Omental fat pad (tissue), 4 donors: Measurements from ENCODE around the gene LY6G6C. TPM values are rescaled to one million over a fixed set of nuclear protein-coding genes. Genes with fewer than 3 reads are reported as not detected.
"Not testable (repeated sequence)": the region's sequence is repeated elsewhere in the genome, so short reads cannot be mapped to it uniquely, and the experiment has no call there.

ENCODE experiments used
- ATAC-seq: fragments of 150-250 bp; one replicate; pipeline ENCODE4 v1.9.1; 2016; ENCODE audit warnings: mild to moderate bottlenecking, moderate library complexity; ENCODE audit not compliant: low FRiP score
- DNase-seq: peaks from one replicate; pipeline ENCODE4 v3.0.0-alpha.2; 2019; ENCODE audit warnings: low spot score
- total RNA-seq, 4 donors: library from RNA; depleted of rRNA; stranded (reverse); fragments of >200 nt; gene quantifications; one replicate each; pipeline ENCODE4 v1.1.0, GENCODE V29; 2016
- TF ChIP-seq, protein P1 (sequence below), 3 donors: fragments of 450-650 bp; IDR thresholded peaks; one replicate each; pipeline ENCODE4 v1.5.1; 2016 to 2017; ENCODE audit warnings: antibody characterized with exemption in 3 of 3, mild to moderate bottlenecking in 3 of 3, moderate library complexity in 2 of 3

Gene LY6G6C
- total RNA-seq, 4 donors from 2014 or later: 0.74 TPM; not detected in 3

DNA sequence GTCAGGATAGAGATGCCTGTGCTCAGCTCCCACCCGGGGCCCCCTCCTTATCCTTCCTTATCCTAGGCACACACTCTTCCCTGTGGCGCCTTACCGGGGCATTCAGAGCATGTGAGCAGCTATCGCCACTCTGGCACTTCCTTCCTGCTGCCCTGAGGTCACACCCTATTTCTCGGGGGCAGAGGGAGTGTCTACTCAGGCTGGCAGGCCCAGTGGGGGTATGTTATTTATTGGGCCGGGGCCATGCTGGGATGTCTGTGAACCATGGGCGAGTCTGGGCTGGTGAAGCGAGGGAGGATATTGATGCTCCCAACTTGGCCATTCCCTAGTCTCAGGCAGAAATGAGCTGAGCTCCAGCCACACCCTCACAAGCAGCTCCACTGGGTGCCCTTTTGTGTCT, 10.3 kb downstream of the LY6G6C start:
- no peak for ATAC-seq
- TF ChIP-seq, protein P1, sequence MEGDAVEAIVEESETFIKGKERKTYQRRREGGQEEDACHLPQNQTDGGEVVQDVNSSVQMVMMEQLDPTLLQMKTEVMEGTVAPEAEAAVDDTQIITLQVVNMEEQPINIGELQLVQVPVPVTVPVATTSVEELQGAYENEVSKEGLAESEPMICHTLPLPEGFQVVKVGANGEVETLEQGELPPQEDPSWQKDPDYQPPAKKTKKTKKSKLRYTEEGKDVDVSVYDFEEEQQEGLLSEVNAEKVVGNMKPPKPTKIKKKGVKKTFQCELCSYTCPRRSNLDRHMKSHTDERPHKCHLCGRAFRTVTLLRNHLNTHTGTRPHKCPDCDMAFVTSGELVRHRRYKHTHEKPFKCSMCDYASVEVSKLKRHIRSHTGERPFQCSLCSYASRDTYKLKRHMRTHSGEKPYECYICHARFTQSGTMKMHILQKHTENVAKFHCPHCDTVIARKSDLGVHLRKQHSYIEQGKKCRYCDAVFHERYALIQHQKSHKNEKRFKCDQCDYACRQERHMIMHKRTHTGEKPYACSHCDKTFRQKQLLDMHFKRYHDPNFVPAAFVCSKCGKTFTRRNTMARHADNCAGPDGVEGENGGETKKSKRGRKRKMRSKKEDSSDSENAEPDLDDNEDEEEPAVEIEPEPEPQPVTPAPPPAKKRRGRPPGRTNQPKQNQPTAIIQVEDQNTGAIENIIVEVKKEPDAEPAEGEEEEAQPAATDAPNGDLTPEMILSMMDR (IDR thresholded peaks at IDR 0.05): no peak
- DNase-seq: no peak

DNA sequence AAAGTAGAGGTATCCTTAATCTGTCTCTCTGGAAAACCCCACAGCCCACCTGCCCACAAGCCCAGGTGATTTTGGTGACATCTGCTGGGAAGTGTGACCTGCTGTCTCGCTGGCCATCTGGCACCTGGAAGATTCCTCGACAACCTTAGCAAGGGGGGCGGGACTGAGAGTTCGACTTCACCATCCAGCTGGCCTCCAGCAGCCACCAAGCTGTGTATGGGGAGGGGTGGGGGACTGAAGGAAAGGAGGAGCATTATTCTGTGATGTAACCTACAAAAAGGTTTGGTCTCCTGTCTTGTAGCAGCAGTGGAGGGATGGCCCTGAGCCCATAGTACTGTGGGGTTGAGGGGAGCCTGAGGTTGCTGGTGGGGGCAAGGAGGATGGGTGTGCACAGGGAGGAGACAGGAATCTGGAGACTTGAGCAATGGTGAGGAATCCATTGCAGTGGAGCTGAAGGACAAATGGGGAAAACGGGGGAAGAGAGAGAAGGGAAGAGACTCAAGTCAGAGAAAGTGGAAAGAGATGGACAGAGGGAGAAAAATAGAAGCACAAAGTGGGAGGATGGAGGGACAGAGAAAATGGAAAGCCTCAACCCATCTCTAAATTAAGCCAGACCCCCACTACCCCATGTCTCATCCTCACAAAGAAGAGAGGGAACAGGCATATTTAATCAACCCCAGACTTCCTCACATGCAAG, 10.9 kb downstream of the LY6G6C start:
- no peak for DNase-seq
- TF ChIP-seq, protein P1 (IDR thresholded peaks at IDR 0.05): no peak
- ATAC-seq: no peak

DNA sequence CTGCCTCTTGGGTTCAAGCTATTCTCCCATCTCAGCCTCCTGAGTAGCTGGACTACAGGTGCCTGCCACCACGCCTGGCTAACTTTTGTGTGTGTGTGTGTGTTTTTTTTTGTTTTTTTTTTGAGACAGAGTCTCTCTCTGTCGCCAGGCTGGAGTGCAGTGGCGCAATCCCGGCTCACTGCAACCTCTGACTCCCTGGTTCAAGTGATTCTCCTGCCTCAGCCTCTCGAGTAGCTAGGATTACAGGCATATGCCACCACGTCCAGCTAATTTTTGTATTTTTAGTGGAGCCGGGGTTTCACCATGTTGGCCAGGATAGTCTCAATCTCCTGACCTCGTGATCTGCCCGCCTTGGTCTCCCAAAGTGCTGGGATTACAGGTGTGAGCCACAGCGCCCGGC, 12.4 kb downstream of the LY6G6C start:
- DNase-seq, ATAC-seq: not testable (repeated sequence)

DNA sequence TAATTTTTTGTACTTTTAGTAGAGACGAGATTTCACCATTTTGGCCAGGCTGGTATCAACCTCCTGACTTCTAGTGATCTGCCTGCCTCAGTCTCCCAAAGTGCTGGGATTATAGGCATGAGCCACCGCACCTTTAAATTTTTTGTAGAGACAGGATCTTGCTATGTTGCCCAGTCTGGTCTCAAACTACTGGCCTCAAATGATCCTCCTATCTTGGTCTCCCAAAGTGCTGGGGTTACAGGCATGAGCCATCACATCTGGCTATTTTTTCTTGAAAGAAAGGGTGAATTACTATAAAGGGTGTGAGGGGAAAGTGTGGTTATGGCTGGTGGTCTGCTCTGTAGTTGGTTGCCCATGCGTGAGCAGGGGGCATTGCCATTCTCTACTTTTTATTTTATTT, 13.3 kb downstream of the LY6G6C start:
- TF ChIP-seq, protein P1 (IDR thresholded peaks at IDR 0.05): no peak

DNA sequence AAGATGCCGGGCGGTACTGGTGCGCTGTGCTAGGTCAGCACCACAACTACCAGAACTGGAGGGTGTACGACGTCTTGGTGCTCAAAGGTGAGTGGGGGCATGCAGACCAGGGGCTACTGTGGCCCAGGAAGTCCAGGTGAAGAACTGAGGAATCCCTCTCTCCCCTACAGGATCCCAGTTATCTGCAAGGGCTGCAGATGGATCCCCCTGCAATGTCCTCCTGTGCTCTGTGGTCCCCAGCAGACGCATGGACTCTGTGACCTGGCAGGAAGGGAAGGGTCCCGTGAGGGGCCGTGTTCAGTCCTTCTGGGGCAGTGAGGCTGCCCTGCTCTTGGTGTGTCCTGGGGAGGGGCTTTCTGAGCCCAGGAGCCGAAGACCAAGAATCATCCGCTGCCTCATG, 13.8 kb downstream of the LY6G6C start:
- ATAC-seq: no peak
- TF ChIP-seq, protein P1 (IDR thresholded peaks at IDR 0.05): no peak
- DNase-seq: no peak

More for the DNA sequence above, 13.3 kb downstream of the LY6G6C start:
- no peak for DNase-seq
- ATAC-seq: no peak

DNA sequence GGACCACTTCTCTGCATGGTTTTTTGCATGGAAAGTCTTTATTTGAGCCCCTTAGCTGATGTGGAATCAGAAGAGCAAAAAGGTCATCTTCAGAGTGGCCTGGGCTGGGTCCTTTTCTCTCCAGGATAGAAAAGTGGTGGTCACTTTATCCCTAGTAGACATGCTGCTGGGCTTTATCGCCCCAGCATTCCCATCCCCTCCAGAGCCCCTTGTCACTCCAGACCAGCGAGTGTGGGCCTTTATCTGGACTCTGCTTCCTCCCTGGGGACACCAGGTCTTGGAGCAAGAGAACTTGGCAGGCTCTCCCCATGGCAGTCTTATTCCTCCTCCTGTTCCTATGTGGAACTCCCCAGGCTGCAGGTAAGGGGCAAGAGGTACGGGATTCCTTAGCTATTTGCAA, 14.9 kb downstream of the LY6G6C start, which contains the start of gene LY6G6F:
LY6G6F (plus strand) TSS at position 268 of the 400 bp plus-strand sequence; CDS start at position 309, 41 bp downstream.
- DNase-seq (no peak), ATAC-seq (no peak)
- TF ChIP-seq, protein P1 (IDR thresholded peaks at IDR 0.05): no peak

DNA sequence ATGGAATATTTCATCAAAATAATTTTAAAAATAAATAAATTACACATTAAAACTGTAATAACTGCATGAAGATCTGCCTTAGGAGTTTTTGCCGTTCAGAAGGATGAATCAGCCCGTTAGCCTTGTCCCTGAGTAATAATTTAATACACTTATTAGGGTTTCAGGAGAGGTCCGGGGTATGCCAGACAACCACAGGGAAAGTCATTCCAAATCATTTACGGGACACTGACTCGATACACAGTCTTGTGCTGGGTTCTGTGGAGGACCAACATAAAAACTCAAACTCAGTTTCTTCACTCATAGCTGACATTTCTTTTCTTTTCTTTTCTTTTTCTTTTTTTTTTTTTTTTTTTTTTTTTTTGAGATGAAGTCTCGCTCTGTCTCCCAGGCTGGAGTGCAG, 15.6 kb downstream of the LY6G6C start:
- DNase-seq (no peak), ATAC-seq (no peak)
- TF ChIP-seq, protein P1 (IDR thresholded peaks at IDR 0.05): no peak
